Measurements from ENCODE around the gene CAAP1. TPM values are rescaled to one million over a fixed set of nuclear protein-coding genes. Genes with fewer than 3 reads are reported as not detected.

Gene CAAP1, protein sequence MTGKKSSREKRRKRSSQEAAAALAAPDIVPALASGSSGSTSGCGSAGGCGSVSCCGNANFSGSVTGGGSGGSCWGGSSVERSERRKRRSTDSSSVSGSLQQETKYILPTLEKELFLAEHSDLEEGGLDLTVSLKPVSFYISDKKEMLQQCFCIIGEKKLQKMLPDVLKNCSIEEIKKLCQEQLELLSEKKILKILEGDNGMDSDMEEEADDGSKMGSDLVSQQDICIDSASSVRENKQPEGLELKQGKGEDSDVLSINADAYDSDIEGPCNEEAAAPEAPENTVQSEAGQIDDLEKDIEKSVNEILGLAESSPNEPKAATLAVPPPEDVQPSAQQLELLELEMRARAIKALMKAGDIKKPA
- total RNA-seq (10 to 100 TPM; 12.4 to 12.9 TPM), polyA plus RNA-seq (ENCODE audit: insufficient read length in 6 of 6) (10 to 100 TPM; 26.8 to 34.9 (median 29.5) TPM)
- long read RNA-seq, donor 1, transcript CAAP1-201 (6 exons, 2,791 nt) = major isoform, 5 of 9 reads
- long read RNA-seq, donor 1, partial matches to known transcripts = 0 of 9 reads
- long read RNA-seq, donor 1, other reads (novel, unspliced or antisense) = 0 of 9 reads
- long read RNA-seq, donor 2, transcript CAAP1-201 (6 exons, 2,791 nt) = major isoform, 9 of 11 reads
- long read RNA-seq, donor 2, partial matches to known transcripts = 0 of 11 reads
- long read RNA-seq, donor 2, other reads (novel, unspliced or antisense) = 0 of 11 reads
- long read RNA-seq, donor 3, transcript CAAP1-201 (6 exons, 2,791 nt) = major isoform, 7 of 9 reads
- long read RNA-seq, donor 3, partial matches to known transcripts = 0 of 9 reads
- long read RNA-seq, donor 3, other reads (novel, unspliced or antisense) = 0 of 9 reads
- long read RNA-seq, donor 4, partial matches to known transcripts = 2 of 2 reads
- long read RNA-seq, donor 4, other reads (novel, unspliced or antisense) = 0 of 2 reads
- long read RNA-seq, donor 5, transcript CAAP1-201 (6 exons, 2,791 nt) = major isoform, 7 of 8 reads
- long read RNA-seq, donor 5, partial matches to known transcripts = 0 of 8 reads
- long read RNA-seq, donor 5, other reads (novel, unspliced or antisense) = 0 of 8 reads
- long read RNA-seq, donor 6, transcript CAAP1-201 (6 exons, 2,791 nt) = major isoform, 5 of 7 reads
- long read RNA-seq, donor 6, partial matches to known transcripts = 0 of 7 reads
- long read RNA-seq, donor 6, other reads (novel, unspliced or antisense) = 0 of 7 reads
- long read RNA-seq, donor 7, transcript CAAP1-201 (6 exons, 2,791 nt) = major isoform, 5 of 7 reads
- long read RNA-seq, donor 7, partial matches to known transcripts = 0 of 7 reads
- long read RNA-seq, donor 7, other reads (novel, unspliced or antisense) = 0 of 7 reads
- long read RNA-seq, donor 8, transcript CAAP1-201 (6 exons, 2,791 nt) = major isoform, 8 of 8 reads
- long read RNA-seq, donor 8, partial matches to known transcripts = 0 of 8 reads
- long read RNA-seq, donor 8, other reads (novel, unspliced or antisense) = 0 of 8 reads
- long read RNA-seq, donor 9 = 0 reads
- long read RNA-seq, donor 10, partial matches to known transcripts = 2 of 3 reads
- long read RNA-seq, donor 10, other reads (novel, unspliced or antisense) = 0 of 3 reads
- long read RNA-seq, donor 11, partial matches to known transcripts = 0 of 4 reads
- long read RNA-seq, donor 11, other reads (novel, unspliced or antisense) = 0 of 4 reads
- long read RNA-seq, donor 12, transcript CAAP1-201 (6 exons, 2,791 nt) = major isoform, 11 of 12 reads
- long read RNA-seq, donor 12, partial matches to known transcripts = 0 of 12 reads
- long read RNA-seq, donor 12, other reads (novel, unspliced or antisense) = 0 of 12 reads

DNA sequence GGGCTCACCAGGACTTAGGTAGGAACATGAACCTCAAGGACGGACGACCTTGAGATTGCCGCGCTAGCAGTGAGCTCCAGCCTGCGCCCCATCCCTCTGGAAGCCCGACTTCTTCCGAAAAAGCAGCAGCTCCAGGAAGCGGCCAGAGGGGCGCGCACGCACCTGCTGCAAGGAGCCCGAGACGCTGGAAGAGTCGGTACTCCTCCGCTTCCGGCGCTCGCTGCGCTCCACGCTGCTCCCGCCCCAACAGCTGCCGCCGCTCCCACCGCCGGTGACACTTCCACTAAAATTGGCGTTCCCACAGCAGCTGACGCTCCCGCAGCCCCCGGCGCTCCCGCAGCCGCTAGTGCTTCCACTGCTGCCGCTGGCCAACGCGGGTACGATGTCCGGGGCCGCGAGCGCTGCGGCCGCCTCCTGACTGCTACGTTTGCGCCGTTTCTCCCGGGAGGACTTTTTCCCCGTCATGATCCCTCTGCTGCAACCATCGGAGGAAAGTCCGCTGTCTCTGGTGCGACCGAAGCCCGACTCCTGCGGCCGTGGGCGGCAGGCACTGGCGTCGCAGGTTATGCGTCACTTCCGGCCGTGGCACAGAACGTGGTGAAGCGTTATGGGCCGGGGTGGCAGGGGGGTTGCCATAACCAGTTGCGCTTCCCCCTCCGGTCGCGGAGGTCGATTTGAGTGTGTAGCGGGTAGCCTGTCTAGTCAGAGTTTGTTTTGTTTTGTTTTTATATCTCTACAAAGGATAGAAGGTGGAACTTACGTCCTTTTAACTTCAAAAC lies at the start of gene CAAP1:
Gene CAAP1, minus strand, starts transcription at position 552 of the 779 bp plus-strand sequence. Its CDS starts 87 bp downstream, at position 465.
- DNase-seq = peak; percentile 93 to 97 (median 96)
- TF ChIP-seq, protein P1, sequence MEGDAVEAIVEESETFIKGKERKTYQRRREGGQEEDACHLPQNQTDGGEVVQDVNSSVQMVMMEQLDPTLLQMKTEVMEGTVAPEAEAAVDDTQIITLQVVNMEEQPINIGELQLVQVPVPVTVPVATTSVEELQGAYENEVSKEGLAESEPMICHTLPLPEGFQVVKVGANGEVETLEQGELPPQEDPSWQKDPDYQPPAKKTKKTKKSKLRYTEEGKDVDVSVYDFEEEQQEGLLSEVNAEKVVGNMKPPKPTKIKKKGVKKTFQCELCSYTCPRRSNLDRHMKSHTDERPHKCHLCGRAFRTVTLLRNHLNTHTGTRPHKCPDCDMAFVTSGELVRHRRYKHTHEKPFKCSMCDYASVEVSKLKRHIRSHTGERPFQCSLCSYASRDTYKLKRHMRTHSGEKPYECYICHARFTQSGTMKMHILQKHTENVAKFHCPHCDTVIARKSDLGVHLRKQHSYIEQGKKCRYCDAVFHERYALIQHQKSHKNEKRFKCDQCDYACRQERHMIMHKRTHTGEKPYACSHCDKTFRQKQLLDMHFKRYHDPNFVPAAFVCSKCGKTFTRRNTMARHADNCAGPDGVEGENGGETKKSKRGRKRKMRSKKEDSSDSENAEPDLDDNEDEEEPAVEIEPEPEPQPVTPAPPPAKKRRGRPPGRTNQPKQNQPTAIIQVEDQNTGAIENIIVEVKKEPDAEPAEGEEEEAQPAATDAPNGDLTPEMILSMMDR (IDR thresholded peaks at IDR 0.05) = peak; percentile 11 to 14
- peaks cover 0 to 9% of the 10 kb centered on the region in 2 donors for H3K9me3 ChIP-seq
- no peaks in the 10 kb centered on the region for H3K36me3 ChIP-seq
- intact Hi-C loops (cut with DNase I) = loop anchor here in 1 of 2 donors (10.0 kb wide), 1 partner anchor 52 kb away; the partner anchor contains the start of gene PLAA
- ATAC-seq = peak; percentile 99
- peaks cover 9 to 26% of the 10 kb centered on the region in 2 donors for H3K4me1 ChIP-seq
- no peaks in the 10 kb centered on the region for H3K27me3 ChIP-seq
- H3K4me3 ChIP-seq = peak within 1 kb of the TSS; percentile 89 to 99
- peak within 1 kb of the TSS; percentile 98 for H3K27ac ChIP-seq

DNA sequence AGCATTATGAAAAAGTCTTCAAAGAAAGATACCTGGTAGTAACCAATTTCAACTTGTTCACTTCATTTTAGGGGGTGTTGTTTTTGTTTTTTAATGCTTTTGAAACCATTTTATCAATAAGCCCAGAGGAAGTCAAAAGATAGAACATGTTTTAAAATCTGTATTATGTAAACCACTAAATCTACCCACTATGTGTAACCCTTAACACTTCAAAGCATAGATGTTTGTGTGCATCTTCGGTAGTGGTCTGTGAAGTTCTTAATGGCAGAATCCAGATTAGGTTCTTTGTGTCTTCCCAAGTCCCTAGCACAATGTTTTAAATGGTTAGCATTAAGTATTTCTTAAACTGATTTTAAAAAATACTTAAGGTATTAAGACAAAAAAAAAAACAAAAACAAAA lies 48.2 kb upstream of the CAAP1 start:
- DNase-seq = no peak
- no peak overlapping the region for H3K4me3 ChIP-seq
- TF ChIP-seq, protein P1 (IDR thresholded peaks at IDR 0.05) = no peak

DNA sequence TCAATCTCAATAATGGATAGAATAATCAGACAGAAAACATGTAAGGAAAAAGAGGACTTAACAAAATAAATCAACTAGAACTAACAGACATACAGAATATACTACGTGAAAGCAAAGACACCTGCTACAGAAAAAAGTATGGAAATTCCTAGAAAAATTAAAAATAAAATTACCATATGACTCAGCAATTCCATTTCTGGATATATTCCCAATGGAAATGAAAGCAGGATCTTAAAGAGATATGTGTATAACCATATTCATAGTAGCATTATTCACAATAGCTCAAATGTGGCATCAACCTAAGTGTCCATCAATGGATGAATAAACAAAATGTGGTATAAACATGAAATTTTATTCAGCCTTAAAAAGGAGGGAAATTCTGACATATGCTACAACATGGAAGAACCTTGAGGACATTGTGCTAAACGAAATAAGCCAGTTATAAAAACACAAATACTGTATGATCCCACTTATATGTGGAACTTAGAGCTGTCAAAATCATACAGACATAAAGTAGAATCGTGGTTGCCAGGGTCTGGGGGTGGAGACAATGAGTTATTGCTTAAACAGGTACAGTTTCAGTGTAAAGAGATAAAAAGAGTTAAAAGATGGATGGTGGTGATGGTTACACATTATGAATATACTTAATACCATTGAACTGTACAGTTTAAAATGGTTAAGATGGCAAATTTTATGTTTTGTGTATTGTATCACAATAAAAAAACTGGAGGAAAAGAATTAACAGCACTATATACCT lies 47.5 kb upstream of the CAAP1 start:
- ATAC-seq (no peak), DNase-seq (no peak)
- Histone ChIP-seq H3K36me3 (no peaks in the 10 kb centered on the region), H3K9me3 (peaks cover 0 to 12% of the 10 kb centered on the region in 2 donors), H3K4me3 (no peak overlapping the region), H3K27ac (no peak overlapping the region), H3K4me1 (peaks cover 5 to 30% of the 10 kb centered on the region in 2 donors), H3K27me3 (no peaks in the 10 kb centered on the region)
- intact Hi-C loops (cut with DNase I) = loop anchor here in 1 of 2 donors (10.0 kb wide), 1 partner anchor 45 kb away; the partner anchor contains the start of gene CAAP1
- TF ChIP-seq, protein P1 (IDR thresholded peaks at IDR 0.05) = no peak

More for the DNA sequence above, 48.2 kb upstream of the CAAP1 start:
- no peak for ATAC-seq
- H3K36me3 ChIP-seq = no peaks in the 10 kb centered on the region
- H3K4me1 ChIP-seq = peaks cover 12 to 37% of the 10 kb centered on the region in 2 donors
- H3K9me3 ChIP-seq = peaks cover 0 to 12% of the 10 kb centered on the region in 2 donors
- intact Hi-C loops (cut with DNase I) = loop anchor here in 1 of 2 donors (10.0 kb wide), 1 partner anchor 46 kb away; the partner anchor contains the start of gene CAAP1
- H3K27me3 ChIP-seq = no peaks in the 10 kb centered on the region
- no peak overlapping the region for H3K27ac ChIP-seq

All from left lung (tissue), 14 donors.